ENCODE data around the gene HSD17B8.
A peak's percentile ranks its signal among the peaks of the same experiment; 100 is the strongest.

The HSD17B8 gene

DNA sequence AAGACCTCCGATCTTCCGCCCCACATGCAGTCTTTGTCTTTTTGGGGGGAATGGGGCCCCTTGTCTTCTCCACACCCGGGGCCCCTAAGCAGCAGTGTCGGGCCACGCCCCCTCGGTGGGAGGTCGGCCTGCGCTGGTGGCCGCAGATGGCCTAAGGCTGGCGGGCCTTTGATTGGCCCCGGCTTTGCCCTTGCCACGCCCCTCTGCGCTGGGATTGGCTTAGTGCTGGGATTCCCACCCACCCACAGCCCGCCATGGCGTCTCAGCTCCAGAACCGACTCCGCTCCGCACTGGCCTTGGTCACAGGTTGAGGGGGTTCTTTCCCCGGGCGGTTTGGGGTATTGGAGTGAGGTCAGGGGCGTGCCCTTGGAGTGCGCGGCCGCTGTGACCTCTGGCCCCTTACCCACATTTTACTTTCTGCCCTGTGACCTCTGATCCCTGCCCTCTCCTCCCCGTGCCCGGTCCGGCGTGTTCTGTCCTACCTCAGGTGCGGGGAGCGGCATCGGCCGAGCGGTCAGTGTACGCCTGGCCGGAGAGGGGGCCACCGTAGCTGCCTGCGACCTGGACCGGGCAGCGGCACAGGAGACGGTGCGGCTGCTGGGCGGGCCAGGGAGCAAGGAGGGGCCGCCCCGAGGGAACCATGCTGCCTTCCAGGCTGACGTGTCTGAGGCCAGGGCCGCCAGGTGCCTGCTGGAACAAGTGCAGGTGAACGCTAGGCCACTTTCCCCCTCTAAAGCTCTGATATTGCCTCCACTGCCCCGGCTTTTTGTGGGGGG is at the start of gene HSD17B8:
Gene HSD17B8 (plus strand): TSS at position 241 of the 776 bp plus-strand sequence. CDS start 14 bp downstream, at position 255.
- DNase-seq = peak; percentile 92 to 96

DNA sequence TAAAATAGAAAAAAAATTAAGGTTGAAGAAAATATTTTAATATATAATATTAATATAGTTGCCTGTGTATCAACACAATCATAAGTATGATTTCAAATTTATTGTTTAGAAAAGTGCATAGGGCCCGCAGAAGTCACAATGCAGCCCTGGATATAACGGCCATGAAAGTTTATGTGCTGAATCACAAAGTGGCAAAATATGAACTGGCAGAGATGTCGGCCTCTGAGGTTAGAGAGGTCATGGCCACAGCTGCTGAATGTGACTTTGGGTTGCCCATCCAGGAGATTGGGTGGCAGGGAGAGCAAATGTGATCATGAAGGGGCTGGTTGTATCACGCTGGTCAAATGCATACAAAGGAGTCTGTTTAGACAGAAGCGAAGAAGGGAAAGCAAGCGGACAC is 47.9 kb upstream of the HSD17B8 start:
- no peak for DNase-seq

DNA sequence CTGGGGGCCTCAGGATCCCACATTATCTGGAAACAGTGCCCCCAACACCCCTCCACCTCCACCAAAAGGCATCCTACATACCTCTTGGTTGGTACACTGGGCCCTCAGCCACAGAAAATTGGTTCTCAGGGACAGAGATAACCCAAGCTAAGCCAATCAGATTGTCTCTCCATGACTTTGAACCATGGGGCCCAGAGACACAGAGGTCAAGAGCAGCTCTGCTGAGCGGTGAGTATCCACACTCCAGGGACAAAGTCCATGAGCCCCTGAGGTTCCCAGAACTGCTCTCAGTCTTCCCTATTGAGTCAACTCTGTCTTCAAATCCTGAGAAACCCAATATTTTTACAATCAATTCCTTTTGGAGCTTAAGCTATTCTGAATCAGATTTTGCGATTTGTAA is 47.5 kb upstream of the HSD17B8 start:
- no peak for DNase-seq

DNA sequence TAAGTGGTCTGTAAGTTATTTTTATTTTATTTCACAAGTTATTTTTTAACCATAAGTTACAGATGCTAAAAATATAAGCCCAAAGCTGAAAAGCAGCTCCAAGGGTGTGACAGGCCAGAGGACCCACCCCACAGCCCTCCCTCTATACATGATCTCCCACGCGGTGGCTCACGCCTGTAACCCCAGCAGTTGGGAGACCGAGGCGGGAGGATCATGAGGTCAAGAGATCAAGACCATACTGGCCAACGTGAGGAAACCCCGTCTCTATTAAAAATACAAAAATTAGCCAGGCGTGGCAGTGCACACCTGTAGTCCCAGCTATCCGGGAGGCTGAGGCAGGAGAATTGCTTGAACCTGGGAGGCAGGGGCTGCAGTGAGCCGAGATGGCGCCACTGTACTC is 44.4 kb upstream of the HSD17B8 start:
- no peak for DNase-seq

DNA sequence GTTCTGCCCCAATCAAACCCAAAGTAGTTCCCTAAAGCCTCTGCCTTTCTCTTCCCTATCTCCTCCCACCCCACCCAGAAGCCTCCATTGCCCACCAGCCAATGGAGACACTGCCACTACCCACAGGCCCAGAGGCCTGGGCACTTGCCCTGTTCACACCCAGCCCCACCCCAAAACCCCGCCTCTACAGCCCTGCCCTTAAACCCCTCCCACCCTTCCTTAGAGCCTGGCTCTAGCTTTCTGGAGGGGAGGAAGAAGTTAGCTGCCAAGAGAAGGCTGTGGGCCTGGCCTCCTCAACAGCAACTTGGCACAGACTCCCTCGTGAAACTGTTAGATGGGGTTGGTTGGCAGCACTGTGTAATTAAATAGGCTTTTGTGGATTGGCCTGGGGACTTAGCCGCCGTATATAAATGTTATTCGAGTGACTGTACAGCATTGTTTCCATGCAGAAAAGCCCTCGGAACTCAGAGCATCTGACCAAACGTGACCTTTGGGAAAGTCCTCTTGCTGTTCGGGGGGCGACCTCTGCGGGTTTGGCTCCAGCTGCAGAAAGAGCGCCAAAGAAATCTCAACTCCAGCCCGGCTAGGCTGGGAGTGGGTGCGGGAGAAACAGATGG is 43.6 kb upstream of the HSD17B8 start:
- no peak for DNase-seq

DNA sequence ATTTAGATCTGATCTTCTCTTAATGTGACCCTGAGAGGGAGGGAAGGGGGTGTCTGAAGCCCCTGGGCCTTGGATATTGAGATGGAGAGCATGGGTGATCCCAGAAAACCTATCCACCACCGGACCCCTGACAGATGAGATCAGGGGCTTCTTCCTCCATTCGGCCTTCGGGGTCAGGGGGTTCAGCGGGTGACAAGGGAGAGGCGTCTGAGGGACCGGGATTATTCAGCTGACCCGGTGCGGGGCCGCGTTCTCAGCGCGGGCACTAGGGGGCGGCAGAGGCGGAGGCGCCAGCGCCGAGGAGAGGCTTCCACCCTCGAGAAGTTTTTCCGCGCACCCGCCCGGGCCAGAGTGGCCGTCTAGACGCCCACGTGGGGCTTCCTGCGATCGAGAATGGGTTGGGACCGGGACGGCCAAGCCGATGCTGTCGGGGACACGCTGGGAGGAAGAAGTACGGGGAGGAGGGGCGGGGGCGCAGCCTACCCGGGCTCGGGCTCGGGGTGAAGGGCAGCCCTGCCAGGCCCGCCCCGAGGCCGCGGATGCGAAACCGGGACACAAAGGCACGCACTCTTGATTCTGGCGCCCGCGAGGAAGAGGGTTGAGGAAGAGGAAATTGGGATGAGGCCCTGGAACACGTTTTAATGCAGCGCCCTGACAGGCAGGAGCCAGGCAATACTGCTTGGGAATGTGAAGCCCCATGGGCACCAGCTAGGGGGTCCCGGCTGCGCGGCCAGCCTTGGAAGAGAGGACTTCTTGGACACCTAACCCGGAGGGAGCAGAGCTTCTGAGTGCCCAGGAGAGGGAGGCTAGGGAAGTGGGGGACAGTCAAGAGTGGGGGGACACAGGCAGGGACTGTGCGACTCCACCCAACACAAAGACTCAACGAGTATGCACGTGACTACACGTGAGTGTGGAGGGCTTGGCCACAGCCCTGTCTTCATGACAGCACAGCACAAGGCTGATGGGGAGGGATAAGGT is 42.8 kb upstream of the HSD17B8 start:
- DNase-seq = peak; percentile 87 to 90

DNA sequence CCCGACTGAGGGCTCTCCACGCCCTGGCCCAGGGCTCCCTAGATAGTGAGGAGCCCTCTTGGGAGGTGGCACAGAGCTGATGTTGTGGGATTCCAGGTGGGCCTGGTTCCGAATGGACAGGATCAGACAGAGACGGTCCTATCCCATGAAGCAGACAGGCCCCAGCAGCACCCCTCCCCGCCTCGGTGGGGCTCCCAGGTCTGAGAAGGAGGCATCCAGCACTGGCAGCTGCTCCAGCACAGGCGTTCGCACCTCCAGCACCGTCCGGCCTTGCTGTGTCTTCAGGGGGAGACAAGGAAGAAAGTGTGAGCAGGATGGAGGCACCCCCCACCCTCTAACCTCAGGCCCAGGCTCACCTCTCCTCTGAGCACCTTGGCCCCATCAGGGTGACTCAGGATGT is 40.9 kb upstream of the HSD17B8 start:
- DNase-seq = no peak

DNA sequence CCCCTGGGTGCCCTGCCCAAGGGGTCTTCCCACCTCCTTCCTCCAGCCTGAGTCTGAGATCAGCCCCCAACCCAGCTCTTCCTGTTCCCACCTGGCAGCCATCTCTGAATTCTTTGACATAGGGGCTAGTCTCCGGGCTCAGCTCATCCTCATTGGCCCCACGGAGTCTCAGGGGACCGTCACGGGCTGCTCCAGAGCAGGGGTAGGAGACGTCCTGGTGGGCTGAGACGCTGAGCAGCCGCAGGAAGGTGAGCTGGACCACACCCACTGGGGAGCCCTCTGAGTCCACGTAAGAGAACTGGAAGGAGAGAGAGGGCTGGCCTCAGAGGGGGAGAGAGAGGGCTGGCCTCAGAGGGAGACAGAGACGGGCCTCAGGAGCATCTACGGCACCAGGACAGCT is 40.3 kb upstream of the HSD17B8 start:
- no peak for DNase-seq

DNA sequence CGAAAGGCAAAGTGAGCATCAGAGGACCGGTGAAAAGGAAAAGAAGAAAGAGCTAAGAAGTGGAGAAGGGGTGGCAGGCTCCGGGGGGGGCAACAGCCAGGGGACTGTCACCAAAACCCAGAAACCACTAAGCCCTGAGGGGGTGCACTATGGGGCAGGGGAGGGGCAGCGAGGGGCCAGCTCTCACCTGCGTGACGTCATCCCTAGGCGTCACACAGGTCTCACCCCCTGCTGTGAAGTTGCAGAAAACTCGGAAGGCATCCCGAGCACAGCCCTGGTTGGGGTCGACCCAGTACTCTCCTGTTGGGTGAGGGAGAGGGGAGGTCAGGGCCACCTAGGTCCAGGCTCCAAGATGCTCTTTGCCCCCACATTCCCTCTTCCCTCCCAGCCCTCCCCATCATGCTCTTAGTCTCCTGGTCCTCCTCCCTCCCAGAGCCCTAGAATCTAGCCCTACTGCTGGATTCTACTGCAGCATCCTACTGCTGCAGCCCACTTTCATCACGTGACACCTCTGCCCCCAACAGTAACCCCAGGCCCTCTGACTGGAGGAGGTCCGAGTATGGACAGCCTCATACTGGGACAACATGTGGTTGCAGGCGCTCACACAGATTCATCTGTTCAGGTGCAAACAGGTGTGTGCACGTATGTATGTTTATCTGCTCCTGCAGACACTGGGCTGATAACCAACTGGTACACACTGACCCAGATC is 39.6 kb upstream of the HSD17B8 start:
- no peak for DNase-seq

DNA sequence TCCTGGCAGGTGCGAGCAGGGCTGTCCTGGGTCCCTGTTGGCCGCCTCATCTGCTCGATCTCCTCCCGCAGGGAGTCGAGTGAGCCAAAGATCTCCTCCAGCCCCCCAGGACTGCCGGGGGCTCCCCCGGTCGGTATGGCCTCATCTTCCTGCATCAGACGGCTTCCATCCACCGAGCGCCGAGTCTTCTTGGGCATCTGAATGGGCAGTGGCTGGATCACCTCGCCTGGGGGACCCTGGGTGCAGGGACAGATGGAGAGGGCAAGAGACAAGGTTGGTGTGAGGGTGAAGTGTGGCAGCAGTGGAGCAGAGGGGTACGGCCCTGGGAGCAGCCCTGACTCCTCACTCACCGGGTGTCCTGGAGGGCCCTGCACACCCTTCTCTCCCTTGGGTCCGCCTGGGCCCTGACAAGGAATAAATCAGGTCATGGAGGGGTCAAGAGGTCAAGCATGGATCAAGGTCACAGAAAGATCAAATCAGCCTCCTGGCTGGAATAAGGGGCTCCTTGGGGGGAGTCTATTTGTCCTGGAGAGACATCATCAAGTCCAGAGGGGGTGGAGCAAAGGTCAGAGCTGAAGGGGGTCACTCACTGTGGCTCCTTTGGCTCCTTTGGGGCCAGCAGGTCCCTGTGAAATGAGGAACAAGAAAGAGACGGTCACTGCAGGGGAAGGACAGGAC is 38.7 kb upstream of the HSD17B8 start:
- no peak for DNase-seq

DNA sequence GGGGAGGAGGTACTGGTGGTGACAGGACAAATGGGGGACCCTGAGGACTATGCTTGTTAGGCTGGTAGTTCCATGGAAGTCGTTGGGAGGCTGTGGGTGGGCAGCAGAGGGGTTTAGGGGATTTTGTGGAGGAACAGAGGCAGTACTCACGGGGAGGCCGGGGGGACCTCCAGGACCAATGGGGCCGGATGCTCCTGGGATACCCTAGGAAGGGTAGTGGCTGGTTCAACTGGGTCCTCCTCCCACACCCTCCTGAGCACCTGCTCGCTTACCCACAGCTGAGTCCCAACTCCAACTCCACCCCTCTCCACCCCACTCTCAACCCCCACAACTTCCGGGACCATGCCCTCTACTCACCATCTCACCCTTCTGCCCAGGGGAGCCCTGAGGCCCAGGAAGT is 38.1 kb upstream of the HSD17B8 start:
- no peak for DNase-seq

DNA sequence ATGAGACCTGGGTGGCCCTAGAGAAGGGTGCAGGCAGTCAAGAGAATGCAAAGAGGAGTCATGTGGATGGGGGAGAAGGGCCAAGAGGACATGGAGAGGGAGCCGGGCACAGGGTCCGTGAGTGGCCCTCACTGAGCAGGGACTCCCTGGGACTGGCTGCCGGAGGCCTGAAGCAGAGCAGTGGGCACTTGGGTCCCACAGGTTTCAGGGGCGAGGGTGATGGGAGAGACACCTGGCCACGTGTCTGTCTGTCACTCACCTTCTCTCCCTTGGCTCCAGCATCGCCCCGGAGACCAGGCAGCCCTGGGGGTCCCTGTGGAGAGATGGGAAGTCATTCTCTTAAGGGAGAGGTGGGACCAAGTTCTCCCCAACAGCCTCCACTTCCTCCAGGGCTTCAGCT is 37.6 kb upstream of the HSD17B8 start:
- DNase-seq = no peak

DNA sequence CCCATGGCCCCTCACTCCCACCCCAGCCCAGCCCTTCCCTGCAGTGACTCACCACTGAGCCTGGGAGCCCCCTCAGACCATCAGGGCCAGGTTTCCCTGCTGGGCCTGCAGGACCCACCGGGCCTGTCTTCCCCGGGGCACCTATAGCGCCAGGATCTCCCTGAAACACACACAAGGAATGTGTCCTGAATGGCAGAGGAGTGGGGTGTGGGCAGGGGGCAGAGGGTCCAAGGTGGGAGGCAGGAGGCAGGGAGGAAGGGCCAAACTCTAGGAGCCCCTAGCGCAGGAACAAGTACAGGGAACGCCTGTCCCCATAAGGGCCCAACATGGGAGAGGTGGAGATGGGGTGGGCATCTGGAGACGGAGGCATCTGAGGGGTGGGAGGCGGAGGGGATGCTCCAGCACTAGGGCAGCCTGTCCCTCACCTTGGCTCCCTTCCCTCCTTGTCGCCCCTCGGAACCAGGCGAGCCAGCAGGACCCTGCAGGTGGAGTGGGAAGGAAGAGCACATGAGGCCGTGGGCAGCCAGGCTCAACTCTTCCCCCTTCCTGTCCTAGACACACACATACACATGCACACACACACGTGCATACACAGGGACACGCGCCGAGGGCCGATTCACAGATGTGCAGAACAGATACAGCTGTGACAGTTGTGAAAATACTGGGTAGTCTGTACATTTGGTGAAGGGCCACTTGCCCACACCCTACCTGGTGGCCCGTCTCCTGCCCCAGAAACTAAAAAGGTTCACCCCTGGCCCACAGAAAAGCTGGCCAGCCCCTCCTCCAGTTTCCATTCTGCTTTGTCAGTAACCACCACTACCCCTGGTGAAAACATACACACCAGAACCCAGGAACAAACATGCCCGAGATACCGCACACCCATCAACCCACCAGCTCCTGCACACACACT is 36.8 kb upstream of the HSD17B8 start:
- DNase-seq = no peak

DNA sequence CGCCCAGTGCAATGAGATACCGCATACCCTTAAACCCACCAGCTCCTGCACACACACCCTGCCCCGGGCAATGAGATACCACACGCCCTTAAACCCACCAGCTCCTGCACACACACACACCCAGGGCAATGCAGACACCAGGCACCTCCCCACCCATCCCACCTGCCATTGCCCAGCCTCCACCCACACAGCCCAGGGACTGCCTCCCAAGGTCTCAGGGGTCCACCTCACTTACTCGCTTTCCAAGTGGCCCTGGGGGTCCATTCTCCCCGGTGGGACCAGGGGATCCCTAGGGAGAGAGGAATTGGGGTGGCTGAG is 36.2 kb upstream of the HSD17B8 start:
- DNase-seq = no peak

DNA sequence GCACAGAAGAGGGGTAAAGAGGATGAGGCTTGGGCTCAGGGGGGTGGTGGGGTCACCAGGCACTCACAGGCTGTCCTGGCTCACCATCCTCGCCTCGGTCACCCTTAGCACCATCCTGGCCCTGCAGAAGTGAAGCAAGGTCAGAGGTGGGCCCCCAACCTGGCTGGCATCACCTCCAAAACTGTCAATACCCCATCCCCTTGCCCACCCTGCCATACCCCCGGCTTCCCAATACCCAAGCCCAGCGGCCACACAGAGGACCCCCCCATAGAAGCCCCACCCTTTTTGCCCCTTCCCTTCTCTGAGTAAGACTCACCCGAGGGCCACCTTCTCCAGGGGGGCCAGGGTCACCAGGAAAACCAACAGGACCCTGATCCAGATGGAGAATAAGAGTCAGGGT is 35.8 kb upstream of the HSD17B8 start:
- no peak for DNase-seq

DNA sequence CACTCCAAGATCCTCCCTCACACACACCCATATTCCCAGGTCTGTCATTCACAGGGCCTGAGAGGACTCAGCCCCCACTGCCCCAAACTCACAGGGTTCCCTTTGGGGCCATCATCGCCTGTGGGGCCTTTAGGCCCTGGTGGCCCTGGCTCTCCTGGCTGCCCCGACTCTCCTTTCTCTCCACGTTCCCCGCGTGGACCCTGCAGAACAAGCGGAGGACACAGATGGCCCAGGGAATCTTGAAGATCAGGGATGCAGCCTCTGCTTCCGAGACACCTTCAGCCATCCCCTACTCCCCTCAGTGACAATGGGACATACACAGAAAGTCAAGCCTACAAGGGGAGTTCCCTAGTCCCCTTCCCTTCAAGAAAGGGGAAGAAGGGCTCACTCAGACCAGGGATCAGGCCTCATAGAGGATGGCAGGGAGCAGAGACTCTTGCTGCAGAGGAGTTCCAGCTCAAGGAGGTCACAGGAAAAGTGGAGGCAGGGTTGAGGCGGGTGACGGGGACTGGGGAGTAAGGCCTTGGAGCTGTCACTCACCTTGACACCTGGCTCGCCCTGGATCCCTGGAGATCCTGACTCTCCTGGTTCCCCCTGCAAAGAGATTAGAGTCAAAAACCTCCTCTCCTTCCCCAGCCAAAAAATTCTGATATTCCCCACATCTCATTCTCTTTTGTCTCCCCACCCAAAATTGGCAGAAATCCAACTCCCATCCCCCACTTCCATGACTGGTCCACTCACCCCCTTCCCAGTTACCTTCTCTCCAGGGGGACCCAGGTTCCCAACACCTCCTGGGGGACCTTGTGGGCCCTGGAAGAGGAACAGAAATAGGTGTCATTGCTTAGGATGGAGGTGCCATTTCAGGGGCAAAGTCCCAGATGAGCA is 34.9 kb upstream of the HSD17B8 start:
- no peak for DNase-seq

DNA sequence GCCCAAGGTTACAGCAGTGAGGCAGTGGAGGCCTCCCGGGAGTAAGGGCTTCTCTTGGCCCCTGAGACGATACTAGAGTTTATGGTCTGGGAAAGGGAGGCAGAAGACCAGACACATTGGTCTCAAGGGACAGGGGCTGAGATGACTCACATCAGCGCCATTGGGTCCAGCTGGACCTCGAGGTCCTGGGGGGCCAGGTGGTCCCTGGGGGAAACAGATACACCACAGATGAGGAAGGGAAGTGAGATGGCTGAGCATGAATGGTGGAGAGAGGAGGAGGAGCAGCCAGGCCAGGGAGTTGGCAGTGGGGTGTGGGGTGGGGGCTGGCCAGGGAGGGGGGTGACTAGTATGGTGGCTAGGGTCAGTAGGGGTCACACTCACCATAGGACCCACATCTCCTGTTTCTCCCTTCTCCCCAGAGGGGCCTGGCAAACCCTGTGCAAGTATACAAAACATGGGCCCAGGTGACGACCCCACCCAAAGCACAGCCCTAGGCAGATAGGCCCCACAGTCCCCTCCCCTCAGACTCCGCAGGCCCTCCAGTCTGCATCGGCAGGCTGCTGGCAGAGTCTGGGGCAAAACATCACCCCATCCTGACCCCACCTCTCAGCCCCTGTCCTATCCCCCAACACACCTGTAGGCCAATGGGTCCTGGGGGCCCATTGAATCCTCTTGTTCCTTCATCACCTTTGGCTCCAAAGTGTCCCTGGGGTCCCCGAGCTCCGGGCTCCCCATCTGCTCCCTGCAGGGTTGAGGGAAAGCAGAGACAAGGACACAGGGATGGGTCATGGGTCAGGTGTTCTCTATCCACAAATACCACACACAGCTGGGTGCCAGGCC is 34.1 kb upstream of the HSD17B8 start:
- no peak for DNase-seq

DNA sequence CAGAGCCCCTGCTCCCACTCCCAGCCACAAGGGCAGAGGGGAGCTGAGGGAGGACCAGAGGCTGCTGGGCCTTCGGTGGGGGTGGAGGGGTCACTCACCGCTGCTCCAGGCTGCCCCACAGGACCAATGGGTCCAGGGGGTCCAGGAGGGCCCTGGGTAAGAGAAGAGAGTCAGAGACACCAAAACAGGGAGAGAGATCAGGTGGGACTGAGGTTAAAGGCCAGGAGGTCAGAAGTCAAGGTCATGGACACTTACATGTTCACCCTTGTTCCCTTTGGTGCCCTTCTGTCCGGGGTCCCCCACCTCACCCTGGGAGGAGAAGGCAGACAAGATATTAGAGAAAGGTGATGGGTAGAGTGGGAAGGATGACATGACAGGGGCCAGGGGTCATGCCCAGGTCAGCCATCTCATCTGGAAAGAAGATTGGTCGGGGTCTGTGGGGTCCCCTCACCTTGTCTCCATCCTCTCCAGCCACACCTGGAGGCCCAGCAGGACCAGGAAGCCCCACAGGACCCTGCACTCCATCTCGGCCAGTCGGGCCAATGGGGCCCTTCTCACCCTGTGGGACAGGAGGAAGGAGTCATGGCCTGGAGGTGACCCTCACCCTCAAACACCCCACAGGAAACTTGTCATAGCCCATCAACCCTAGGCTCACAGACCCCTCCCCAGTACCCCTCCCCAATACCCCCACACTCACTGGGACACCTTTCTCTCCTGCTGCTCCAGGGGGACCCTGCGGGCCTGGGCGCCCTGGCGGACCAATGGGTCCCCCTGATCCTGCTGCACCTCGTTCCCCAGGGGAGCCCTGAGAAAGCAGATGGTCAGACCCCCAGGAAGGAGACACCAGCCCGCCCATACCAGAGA is 33.2 kb upstream of the HSD17B8 start:
- DNase-seq = no peak
